WERI-Rb-1 (cell line): ENCODE measurements around the gene AMOT.

ENCODE experiments used
- DNase-seq: peaks from one replicate; pipeline ENCODE4 v3.0.0-alpha.2; 2020
- H3K27ac ChIP-seq: fragments of 250-450 bp; sonication (Bioruptor Pico); 2 replicates; pipeline ENCODE4 v1.5.1; 2020; ENCODE audit warnings: mild to moderate bottlenecking, moderate library complexity
- H3K27me3 ChIP-seq: fragments of 250-450 bp; sonication (Bioruptor Pico); 2 replicates; pipeline ENCODE4 v1.5.1; 2021; ENCODE audit warnings: mild to moderate bottlenecking, low read depth, moderate library complexity; ENCODE audit not compliant: insufficient read depth, severe bottlenecking
- H3K36me3 ChIP-seq: fragments of 250-450 bp; sonication (Bioruptor Pico); 2 replicates; pipeline ENCODE4 v1.5.1; 2020; ENCODE audit warnings: mild to moderate bottlenecking, moderate library complexity
- H3K4me3 ChIP-seq: 2 replicates; pipeline ENCODE4 v1.5.1; 2011; ENCODE audit warnings: low read depth, mild to moderate bottlenecking, control low read depth, low read length
- H3K9me3 ChIP-seq: fragments of 250-450 bp; sonication (Bioruptor Pico); 2 replicates; pipeline ENCODE4 v1.5.1; 2021; ENCODE audit warnings: mild to moderate bottlenecking, moderate library complexity; ENCODE audit not compliant: severe bottlenecking
- CTCF ChIP-seq: IDR thresholded peaks from 2 replicates; pipeline ENCODE4 v1.5.1; 2011; ENCODE audit warnings: low read depth, mild to moderate bottlenecking, control low read depth, inconsistent platforms, low read length

The AMOT gene

GRCh38 chrX:112822892-112823291, 17.7 kb downstream of the AMOT start:
- TF ChIP-seq CTCF: no peak
- Histone ChIP-seq H3K27ac (no peak overlapping the region), H3K4me3 (no peak overlapping the region), H3K27me3 (peaks cover 7% of the 10 kb centered on the region), H3K36me3 (no peaks in the 10 kb centered on the region), H3K9me3 (no peaks in the 10 kb centered on the region)
- no peak for DNase-seq

- H3K36me3 ChIP-seq: no peaks in the 10 kb centered on the region
- H3K27me3 ChIP-seq: peaks cover 7% of the 10 kb centered on the region
- H3K9me3 ChIP-seq: no peaks in the 10 kb centered on the region
- DNase-seq: no peak
- no peak for TF ChIP-seq CTCF
- H3K27ac ChIP-seq: no peak overlapping the region
- H3K4me3 ChIP-seq: no peak overlapping the region
Observed at GRCh38 chrX:112820364-112821268, 20.0 kb downstream of the AMOT start.

- Histone ChIP-seq H3K4me3 (no peak overlapping the region), H3K9me3 (no peaks in the 10 kb centered on the region), H3K27ac (no peak overlapping the region), H3K27me3 (peaks cover 7% of the 10 kb centered on the region), H3K36me3 (no peaks in the 10 kb centered on the region)
- DNase-seq: no peak
- TF ChIP-seq CTCF: no peak
Observed at GRCh38 chrX:112819813-112820212, 20.8 kb downstream of the AMOT start.

GRCh38 chrX:112819008-112819640, 21.5 kb downstream of the AMOT start:
- H3K36me3 ChIP-seq: no peaks in the 10 kb centered on the region
- no peak overlapping the region for H3K4me3 ChIP-seq
- peaks cover 10% of the 10 kb centered on the region for H3K27me3 ChIP-seq
- H3K9me3 ChIP-seq: no peaks in the 10 kb centered on the region
- TF ChIP-seq CTCF: no peak
- no peak overlapping the region for H3K27ac ChIP-seq
- DNase-seq: no peak

GRCh38 chrX:112818114-112819007, 22.3 kb downstream of the AMOT start:
- Histone ChIP-seq H3K27me3 (peaks cover 10% of the 10 kb centered on the region), H3K27ac (no peak overlapping the region), H3K4me3 (no peak overlapping the region), H3K36me3 (no peaks in the 10 kb centered on the region), H3K9me3 (no peaks in the 10 kb centered on the region)
- TF ChIP-seq CTCF: no peak
- no peak for DNase-seq
